ENCODE results near the gene PLEKHJ1. TPM values are rescaled to one million over a fixed set of nuclear protein-coding genes. Genes with fewer than 3 reads are reported as not detected.
"Not testable (repeated sequence)": the region's sequence is repeated elsewhere in the genome, so short reads cannot be mapped to it uniquely, and the experiment has no call there.

Gene PLEKHJ1, protein sequence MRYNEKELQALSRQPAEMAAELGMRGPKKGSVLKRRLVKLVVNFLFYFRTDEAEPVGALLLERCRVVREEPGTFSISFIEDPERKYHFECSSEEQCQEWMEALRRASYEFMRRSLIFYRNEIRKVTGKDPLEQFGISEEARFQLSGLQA
- polyA plus RNA-seq (2012; ENCODE audit: missing spikeins), result 41.7 TPM

DNA sequence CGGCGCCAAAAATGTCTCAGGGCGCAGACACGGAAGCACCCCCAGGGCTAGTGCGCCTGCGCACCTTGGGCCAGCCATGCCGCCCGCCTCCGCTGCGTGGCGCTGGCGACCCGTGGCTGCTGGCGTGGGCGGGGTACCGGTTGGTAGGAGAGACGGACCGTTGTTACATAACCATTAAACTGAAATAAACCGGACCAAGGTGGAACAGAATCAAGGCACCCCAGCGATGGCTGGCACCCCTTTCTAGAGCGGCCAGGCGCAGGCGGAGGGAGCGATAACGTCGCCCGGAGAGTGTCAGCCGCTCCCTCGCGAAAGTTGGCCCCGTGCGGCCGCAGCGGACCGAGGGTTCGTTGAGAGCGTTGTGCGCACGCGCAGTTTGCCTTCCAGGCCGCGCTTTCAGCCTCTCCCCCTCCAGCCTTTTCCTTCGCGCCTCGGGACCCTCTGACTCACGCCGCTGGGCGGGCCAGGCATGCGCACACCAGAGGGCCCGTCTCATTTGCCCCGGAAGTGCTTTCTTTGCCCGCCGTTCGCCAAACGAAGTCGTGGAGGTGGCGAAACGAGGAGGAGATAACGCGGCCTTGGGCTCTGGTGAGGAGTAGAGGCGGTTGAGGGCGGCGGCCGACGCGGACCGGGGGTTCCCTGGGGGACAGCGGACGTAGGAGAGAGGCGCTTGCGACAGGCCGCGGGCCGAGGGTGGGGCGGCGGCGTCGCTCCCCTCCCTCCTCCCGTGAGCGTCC, at the start of gene PLEKHJ1, which contains the start of gene SF3A2:
Gene PLEKHJ1 (minus strand): TSS at position 16 of the 737 bp plus-strand sequence. CDS start 81 bp downstream, outside the sequence.
Gene SF3A2 (plus strand): TSS at position 511 of the 737 bp plus-strand sequence. CDS start 6,595 bp downstream, outside the sequence.
- TF ChIP-seq POLR2AphosphoS5 (IDR thresholded peaks at IDR 0.05; ENCODE audit: low read depth, low read length) (peak; percentile 78), POLR2A (IDR thresholded peaks at IDR 0.05; ENCODE audit: low read depth, low read length) (peak; percentile 78), TAF1 (IDR thresholded peaks at IDR 0.05; ENCODE audit: borderline replicate concordance, low read depth, low read length) (peak; percentile 52; the same call in 1 of the 2 replicates)
- FAIRE-seq, result peak; percentile 97
- DNase-seq (ENCODE audit: insufficient read length), result peak; percentile 99

GRCh38 chr19:2283835-2284507, 47.8 kb upstream of the PLEKHJ1 start:
- FAIRE-seq, result no peak
- DNase-seq (ENCODE audit: insufficient read length), result no peak

DNA sequence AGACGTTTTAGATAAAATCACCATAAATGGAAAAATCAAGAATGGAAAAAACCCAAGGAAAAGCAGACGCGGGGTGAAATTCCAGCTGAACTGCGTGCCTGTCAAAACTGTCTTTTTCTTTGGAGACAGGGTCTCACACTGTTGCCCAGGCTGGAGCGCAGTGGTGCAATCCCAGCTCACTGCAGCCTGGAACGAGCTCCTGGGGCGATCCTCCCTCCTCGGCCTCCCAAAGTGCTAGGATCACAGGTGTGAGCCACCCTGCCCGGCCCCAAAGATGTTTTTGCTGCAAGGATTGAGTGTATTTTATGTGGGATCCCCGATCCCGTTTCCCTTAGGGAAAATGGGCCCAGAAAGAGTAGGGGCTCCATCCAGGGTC, 46.7 kb upstream of the PLEKHJ1 start:
- DNase-seq (ENCODE audit: insufficient read length), result no peak
- no peak for FAIRE-seq
- no peak for TF ChIP-seq POLR2AphosphoS5 (IDR thresholded peaks at IDR 0.05; ENCODE audit: low read depth, low read length)
- no peak for TF ChIP-seq TAF1 (IDR thresholded peaks at IDR 0.05; ENCODE audit: borderline replicate concordance, low read depth, low read length)
- TF ChIP-seq POLR2A (IDR thresholded peaks at IDR 0.05; ENCODE audit: low read depth, low read length), result no peak

More at GRCh38 chr19:2283835-2284507, 47.8 kb upstream of the PLEKHJ1 start:
- TF ChIP-seq TAF1 (IDR thresholded peaks at IDR 0.05; ENCODE audit: borderline replicate concordance, low read depth, low read length), result no peak
- TF ChIP-seq POLR2AphosphoS5 (IDR thresholded peaks at IDR 0.05; ENCODE audit: low read depth, low read length), result no peak
- TF ChIP-seq POLR2A (IDR thresholded peaks at IDR 0.05; ENCODE audit: low read depth, low read length), result no peak

- FAIRE-seq (peak; percentile 44), DNase-seq (ENCODE audit: insufficient read length) (no peak)
- TF ChIP-seq POLR2A (IDR thresholded peaks at IDR 0.05; ENCODE audit: low read depth, low read length) (no peak), POLR2AphosphoS5 (IDR thresholded peaks at IDR 0.05; ENCODE audit: low read depth, low read length) (no peak), TAF1 (IDR thresholded peaks at IDR 0.05; ENCODE audit: borderline replicate concordance, low read depth, low read length) (no peak)
These were observed 46.1 kb upstream of the PLEKHJ1 start, which contains the start of gene PEAK3 for GRCh38 chr19:2282062-2282861. TSS of gene PEAK3 (minus strand) at chr19:2282175. CDS start at chr19:2280931, 1,244 bp downstream.

DNA sequence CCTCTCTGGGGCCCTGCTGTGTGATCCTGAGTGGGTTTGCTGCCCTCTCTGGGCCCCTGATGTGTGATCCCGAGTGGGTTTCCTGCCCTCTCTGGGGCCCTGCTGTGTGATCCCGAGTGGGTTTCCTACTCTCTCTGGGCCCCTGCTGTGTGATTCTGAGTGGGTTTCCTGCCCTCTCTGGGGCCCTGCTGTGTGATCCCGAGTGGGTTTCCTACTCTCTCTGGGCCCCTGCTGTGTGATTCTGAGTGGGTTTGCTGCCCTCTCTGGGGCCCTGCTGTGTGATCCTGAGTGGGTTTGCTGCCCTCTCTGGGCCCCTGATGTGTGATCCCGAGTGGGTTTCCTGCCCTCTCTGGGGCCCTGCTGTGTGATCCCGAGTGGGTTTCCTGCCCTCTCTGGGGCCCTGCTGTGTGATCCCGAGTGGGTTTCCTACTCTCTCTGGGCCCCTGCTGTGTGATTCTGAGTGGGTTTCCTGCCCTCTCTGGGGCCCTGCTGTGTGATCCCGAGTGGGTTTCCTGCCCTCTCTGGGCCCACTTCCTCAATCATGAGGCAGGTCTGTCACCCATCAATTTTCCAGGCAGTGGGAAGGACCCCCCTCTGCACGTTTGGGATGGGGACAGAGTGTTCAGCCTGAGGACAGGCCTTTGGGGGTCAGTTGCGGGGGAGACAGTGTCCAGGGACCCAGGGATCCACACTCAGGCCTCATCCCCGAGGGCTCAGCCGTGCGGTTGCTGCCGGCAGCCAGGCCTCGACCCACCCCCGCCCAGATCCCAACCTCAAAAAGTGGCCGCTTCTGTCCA, 45.3 kb upstream of the PLEKHJ1 start:
- not testable (repeated sequence) for DNase-seq (ENCODE audit: insufficient read length)
- peak; percentile 42 for FAIRE-seq

DNA sequence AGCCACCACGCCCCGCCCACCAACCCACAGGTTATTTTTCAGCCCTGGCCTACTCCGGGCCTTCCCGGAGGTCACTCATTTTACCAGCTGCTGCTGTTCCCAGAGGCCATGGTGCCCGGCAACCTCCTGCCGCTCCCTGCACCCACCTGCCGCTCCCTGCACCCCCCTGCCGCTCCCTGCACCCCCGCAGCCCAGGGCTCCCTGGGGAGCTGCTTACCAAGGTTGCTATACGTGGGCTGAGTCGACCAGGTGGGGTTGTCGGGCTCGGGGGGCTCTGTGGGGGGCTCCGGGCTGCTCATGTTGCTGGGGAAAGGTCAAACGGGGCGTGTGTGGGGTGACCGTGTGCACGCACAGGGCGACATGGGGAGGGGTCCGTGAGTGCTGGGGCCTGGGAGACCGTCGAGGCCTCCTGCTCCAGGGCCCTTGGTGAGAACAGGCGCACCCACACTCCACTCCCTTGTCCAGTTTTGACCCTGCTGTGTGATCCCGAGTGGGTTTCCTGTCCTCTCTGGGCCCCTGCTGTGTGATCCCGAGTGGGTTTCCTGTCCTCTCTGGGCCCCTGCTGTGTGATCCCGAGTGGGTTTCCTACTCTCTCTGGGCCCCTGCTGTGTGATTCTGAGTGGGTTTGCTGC, 44.6 kb upstream of the PLEKHJ1 start:
- FAIRE-seq (no peak), DNase-seq (ENCODE audit: insufficient read length) (no peak)
- TF ChIP-seq POLR2A (IDR thresholded peaks at IDR 0.05; ENCODE audit: low read depth, low read length), result no peak
- TF ChIP-seq POLR2AphosphoS5 (IDR thresholded peaks at IDR 0.05; ENCODE audit: low read depth, low read length), result no peak
- TF ChIP-seq TAF1 (IDR thresholded peaks at IDR 0.05; ENCODE audit: borderline replicate concordance, low read depth, low read length), result no peak

GRCh38 chr19:2278459-2279158, 42.5 kb upstream of the PLEKHJ1 start:
- DNase-seq (ENCODE audit: insufficient read length) (no peak), FAIRE-seq (no peak)
- TF ChIP-seq TAF1 (IDR thresholded peaks at IDR 0.05; ENCODE audit: borderline replicate concordance, low read depth, low read length) (no peak), POLR2A (IDR thresholded peaks at IDR 0.05; ENCODE audit: low read depth, low read length) (peak; percentile 55), POLR2AphosphoS5 (IDR thresholded peaks at IDR 0.05; ENCODE audit: low read depth, low read length) (peak; percentile 44; the same call in 1 of the 2 replicates)

- no peak for TF ChIP-seq TAF1 (IDR thresholded peaks at IDR 0.05; ENCODE audit: borderline replicate concordance, low read depth, low read length)
- peak; percentile 24; the same call in 1 of the 2 replicates for TF ChIP-seq POLR2AphosphoS5 (IDR thresholded peaks at IDR 0.05; ENCODE audit: low read depth, low read length)
- TF ChIP-seq POLR2A (IDR thresholded peaks at IDR 0.05; ENCODE audit: low read depth, low read length), result 0 out of 2 replicates have a peak, but pooled peaks have one; percentile 33
- DNase-seq (ENCODE audit: insufficient read length) (no peak), FAIRE-seq (no peak)
These were observed 41.0 kb upstream of the PLEKHJ1 start for GRCh38 chr19:2277138-2277537.

DNA sequence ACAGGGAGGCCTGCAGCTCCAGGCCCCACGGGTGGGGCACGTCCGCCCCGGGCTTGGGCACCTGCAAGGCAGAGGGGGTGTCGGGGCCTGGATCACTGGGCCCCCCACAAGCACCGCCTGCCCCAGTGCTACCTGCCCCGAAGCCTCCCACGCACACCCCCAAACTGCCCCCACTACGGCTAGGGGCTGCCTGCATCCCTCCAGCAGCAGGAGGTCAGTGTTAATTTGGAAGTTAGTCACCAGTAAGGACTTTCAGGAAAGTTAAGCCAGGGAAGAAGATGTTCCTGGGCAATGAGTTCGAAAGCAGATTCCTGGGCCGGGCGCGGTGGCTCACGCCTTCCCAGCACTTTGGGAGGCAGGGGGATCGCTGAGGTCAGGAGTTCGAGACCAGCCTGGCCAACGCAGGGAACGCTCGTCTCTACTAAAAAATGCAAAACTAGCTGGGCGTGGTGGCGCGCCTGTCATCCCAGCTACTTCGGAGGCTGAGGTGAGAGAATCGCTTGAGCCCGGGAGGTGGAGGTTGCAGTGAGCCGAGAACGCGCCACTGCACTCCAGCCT, 40.4 kb upstream of the PLEKHJ1 start:
- no peak for TF ChIP-seq POLR2A (IDR thresholded peaks at IDR 0.05; ENCODE audit: low read depth, low read length)
- TF ChIP-seq POLR2AphosphoS5 (IDR thresholded peaks at IDR 0.05; ENCODE audit: low read depth, low read length), result no peak; the same call in 1 of the 2 replicates
- no peak for TF ChIP-seq TAF1 (IDR thresholded peaks at IDR 0.05; ENCODE audit: borderline replicate concordance, low read depth, low read length)
- DNase-seq (ENCODE audit: insufficient read length), result no peak
- no peak for FAIRE-seq
